Motor neuron (in vitro differentiated cells): Measurements from ENCODE around the gene NUP50. TPM values are rescaled to one million over a fixed set of nuclear protein-coding genes. Genes with fewer than 3 reads are reported as not detected.

ENCODE experiments used
- ATAC-seq, 8 experiments: fragments of 200-7000 bp; cut with Tn5 transposase; replicated peaks in 6 of 8; 2 replicates each; pipeline ENCODE4 v1.8.0; 2021; ENCODE audit warnings: mild to moderate bottlenecking in 8 of 8, moderate library complexity in 8 of 8
- H3K27ac ChIP-seq, 2 donors: fragments of 250-450 bp; sonication (Bioruptor Pico); 2 replicates each; pipeline ENCODE4 v1.9.0; 2021; ENCODE audit warnings: antibody characterized with exemption in 2 of 2, mild to moderate bottlenecking in 2 of 2, moderate library complexity in 1 of 2
- H3K4me1 ChIP-seq, 2 donors: fragments of 250-450 bp; sonication (Bioruptor Pico); replicated peaks in 1 of 2; 2 replicates each; pipeline ENCODE4 v1.6.1; 2021; ENCODE audit warnings: antibody characterized with exemption in 2 of 2, mild to moderate bottlenecking in 2 of 2, moderate library complexity in 1 of 2
- H3K4me3 ChIP-seq, 5 donors: fragments of 250-450 bp; sonication (Bioruptor Pico); 2 replicates each; pipeline ENCODE4 v1.9.0; 2021; ENCODE audit warnings: antibody characterized with exemption in 5 of 5, mild to moderate bottlenecking in 5 of 5, moderate library complexity in 4 of 5
- WGBS, 10 experiments: fragments of 450-650 bp; shearing (Covaris generic); methylation state at CpG; one replicate each; pipeline ENCODE4 v1.0.0; 2022; 5-methylcytosine and 5-hydroxymethylcytosine counted together
- in situ Hi-C, 9 experiments: fragments of 400-800 bp; cut with MboI; loops; one replicate each; pipeline ENCODE4 v1.15.0; 2021; ENCODE audit warnings: low sequenced_read_pairs in 9 of 9, low pct_unique_long_range_greater_than_20kb in 2 of 9; ENCODE audit not compliant: unreplicated experiment in 9 of 9
- total RNA-seq, 8 experiments: library from RNA; unstranded; fragments of 300-600 nt; gene quantifications; 2 replicates each; pipeline versions ENCODE4 v1.2.3 to v1.2.4, GENCODE V29; 2022

NUP50 gene
- total RNA-seq: 10 to 100 TPM; 19.5 to 55.9 (median 29.1) TPM

DNA sequence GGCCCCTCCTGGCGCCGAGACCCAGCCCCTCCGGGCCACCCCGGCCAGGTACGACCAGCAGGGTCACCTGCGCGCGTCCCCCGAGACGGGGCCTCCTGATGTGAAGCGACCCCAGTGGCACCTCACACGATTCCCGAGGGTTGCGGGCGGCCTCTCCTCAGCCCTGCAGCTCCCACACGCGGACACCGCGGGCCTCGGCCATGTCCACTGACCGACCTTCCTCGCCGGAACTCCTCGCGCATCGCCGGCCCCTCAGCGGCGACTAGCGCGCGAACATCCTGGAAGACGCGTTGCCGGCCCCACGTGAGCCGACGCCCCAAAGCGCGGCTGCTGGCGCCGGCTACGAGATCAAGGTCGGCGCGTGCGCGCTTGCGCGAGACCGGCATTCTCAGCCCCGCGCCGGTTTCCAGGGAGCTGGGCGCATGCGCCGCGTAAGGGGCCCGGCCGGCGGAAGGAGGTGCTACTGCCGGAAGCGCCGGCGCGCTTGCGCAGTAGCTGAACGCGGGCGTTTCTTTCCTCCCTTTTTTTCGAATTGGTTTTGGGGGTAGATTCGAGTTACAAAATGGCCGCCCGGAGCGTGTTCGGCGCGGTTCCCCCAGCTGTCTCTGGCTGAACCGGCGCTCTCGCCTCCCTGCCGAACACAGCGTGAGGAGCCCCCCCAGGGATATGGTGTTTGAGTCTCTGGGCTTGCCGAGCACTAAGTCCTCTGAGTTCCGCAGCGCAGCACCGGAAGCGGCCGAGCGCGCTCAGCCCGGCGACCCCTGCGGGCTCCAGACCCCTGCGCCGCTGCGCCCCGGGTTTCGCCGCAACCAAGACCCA, at the start of gene NUP50:
Gene NUP50, plus strand, starts transcription at position 475 of the 819 bp plus-strand sequence. CDS start 4,253 bp downstream, outside the sequence.
- in situ Hi-C loops: no loop called here
- Histone ChIP-seq H3K4me3 (peak within 1 kb of the TSS; percentile 49 to 76 (median 58)), H3K27ac (peak within 1 kb of the TSS; percentile 65 to 78), H3K4me1 (peaks cover 12 to 16% of the 10 kb centered on the region in 2 donors)
- 0 to 8% (median 0%) methylated on average over 1 to 15 of the region's 100 CpGs; no CpG with 5 or more reads in 4 of the 10 experiments for WGBS, 10 experiments
- ATAC-seq: peak; percentile 72 to 89 (median 80)

DNA sequence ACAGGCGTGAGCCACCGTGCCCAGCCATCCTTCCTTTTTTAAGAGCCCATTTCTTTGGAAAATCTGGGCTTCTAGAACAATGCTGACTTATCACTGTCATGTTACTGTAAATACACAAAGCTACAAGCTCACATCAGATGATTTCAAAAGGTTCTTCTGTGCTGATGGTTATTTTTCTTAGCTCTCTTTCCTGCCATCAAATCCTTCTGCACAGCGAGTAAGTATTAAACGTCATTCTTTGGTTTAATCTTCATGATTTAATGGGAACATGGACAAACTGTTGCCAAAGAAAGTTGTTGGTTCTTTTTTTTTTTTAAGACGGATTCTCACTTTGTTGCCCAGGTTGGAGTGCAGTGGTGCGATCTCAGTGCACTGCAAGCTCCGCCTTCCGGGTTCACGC, 43.3 kb upstream of the NUP50 start:
- ATAC-seq: no peak
- Histone ChIP-seq H3K27ac (no peak overlapping the region), H3K4me1 (peaks cover 9 to 14% of the 10 kb centered on the region in 2 donors), H3K4me3 (no peak overlapping the region)
- 68 to 100% (median 90%) methylated on average over 1 to 9 of the region's 9 CpGs; no CpG with 5 or more reads in 1 of the 10 experiments for WGBS, 10 experiments
- in situ Hi-C loops: loop anchor here in 1 of 9 experiments (25.0 kb wide), 1 partner anchor 142 kb away; no protein-coding TSS in a partner anchor

DNA sequence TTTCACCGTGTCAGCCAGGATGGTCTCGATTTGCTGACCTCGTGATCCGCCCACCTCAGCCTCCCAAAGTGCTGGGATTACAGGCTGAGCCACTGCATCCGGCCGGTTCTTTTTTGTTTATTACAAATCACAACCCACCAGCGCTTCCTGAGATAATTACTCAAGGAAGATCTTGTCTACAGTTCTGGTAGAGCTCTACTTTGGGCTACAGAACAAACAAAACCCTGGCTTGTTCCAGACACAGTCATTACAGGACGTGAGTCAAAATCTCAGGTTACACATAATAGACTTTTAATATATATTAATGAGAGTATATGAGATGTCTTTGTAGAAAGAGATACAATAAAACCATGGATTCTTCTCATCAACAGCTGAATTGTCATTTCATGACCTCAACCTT, 42.8 kb upstream of the NUP50 start:
- H3K4me3 ChIP-seq: no peak overlapping the region
- in situ Hi-C loops: loop anchor here in 1 of 9 experiments (25.0 kb wide), 1 partner anchor 141 kb away; no protein-coding TSS in a partner anchor
- WGBS, 10 experiments: 24 to 100% (median 88%) methylated on average over 1 to 7 of the region's 8 CpGs; no CpG with 5 or more reads in 1 of the 10 experiments
- no peak for ATAC-seq
- H3K27ac ChIP-seq: no peak overlapping the region
- peaks cover 13 to 17% of the 10 kb centered on the region in 2 donors for H3K4me1 ChIP-seq

DNA sequence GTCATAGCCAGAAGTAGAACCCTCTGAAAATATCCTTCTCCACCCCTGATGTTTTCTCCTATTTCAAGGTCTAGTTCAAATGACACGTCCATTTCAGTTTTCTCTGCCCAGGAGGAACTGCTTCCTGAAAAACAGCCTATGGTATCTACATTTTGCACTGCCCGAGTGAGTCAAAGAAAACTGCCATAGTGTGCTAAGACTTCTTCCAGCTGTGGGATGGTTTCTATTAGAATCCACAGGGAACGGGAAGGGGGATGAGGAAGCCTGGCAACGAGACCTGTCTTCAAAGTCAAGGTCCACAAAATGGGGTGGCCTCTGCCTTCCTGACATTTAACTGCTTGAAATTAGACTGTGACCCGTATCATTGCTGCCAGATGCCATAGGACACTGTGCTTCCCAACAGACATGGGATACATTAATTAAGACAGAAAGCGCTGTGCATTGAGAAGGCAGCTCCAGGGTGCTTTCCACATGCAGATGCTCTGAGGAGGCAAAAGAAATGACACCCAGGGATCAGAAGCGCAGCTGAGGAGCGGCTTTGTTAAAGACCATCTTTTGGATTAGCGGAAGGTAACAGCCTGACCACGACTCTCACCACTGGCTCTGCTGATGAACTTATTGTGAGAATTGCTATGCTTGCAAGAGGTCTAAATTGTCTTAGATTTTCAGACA, 39.4 kb upstream of the NUP50 start:
- Histone ChIP-seq H3K27ac (no peak overlapping the region), H3K4me3 (no peak overlapping the region), H3K4me1 (peaks cover 13 to 17% of the 10 kb centered on the region in 2 donors)
- in situ Hi-C loops: loop anchor here in 1 of 9 experiments (25.0 kb wide), 1 partner anchor 138 kb away; no protein-coding TSS in a partner anchor
- peak in 2 of 8 experiments; percentile 19 to 34 for ATAC-seq
- WGBS, 10 experiments: 7 to 78% (median 39%) methylated on average over 2 to 9 of the region's 10 CpGs

DNA sequence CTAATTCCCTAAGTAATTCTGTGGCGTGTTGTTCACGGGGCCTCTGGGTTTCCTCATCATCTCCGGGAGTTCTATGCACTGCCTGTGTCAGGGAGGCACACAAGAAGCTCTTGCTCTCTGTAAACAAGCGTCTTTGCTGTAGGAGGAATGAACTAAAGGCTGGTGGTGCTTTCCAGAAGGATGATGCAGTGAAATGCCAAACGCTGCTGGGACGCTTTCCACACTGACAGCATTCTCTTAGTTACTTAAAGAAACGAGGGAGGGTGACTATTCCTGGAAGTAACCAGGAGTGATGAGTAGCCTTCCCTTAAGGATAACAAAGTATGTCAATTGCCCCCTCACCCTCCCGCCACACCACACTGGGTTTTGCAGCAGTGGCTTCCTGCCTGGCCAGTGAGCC, 38.5 kb upstream of the NUP50 start:
- Histone ChIP-seq H3K4me1 (peaks cover 13 to 17% of the 10 kb centered on the region in 2 donors), H3K4me3 (no peak overlapping the region), H3K27ac (no peak overlapping the region)
- WGBS, 10 experiments: 0 to 41% (median 18%) methylated on average over 3 to 7 of the region's 8 CpGs; no CpG with 5 or more reads in 4 of the 10 experiments
- ATAC-seq: peak; percentile 38 to 96 (median 64)
- in situ Hi-C loops: no loop called here

GRCh38 chr22:45127866-45128265, 35.9 kb upstream of the NUP50 start:
- no peak overlapping the region for H3K27ac ChIP-seq
- 0 to 100% (median 67%) methylated on average over 1 to 3 of the region's 3 CpGs; no CpG with 5 or more reads in 3 of the 10 experiments for WGBS, 10 experiments
- H3K4me1 ChIP-seq: peaks cover 13 to 17% of the 10 kb centered on the region in 2 donors
- ATAC-seq: no peak
- in situ Hi-C loops: no loop called here
- no peak overlapping the region for H3K4me3 ChIP-seq

GRCh38 chr22:45129703-45130524, 33.8 kb upstream of the NUP50 start:
- ATAC-seq: no peak
- Histone ChIP-seq H3K4me1 (peaks cover 8 to 9% of the 10 kb centered on the region in 2 donors), H3K27ac (no peak overlapping the region), H3K4me3 (no peak overlapping the region)
- WGBS, 10 experiments: 56 to 91% (median 68%) methylated on average over 6 to 12 of the region's 14 CpGs
- in situ Hi-C loops: no loop called here

DNA sequence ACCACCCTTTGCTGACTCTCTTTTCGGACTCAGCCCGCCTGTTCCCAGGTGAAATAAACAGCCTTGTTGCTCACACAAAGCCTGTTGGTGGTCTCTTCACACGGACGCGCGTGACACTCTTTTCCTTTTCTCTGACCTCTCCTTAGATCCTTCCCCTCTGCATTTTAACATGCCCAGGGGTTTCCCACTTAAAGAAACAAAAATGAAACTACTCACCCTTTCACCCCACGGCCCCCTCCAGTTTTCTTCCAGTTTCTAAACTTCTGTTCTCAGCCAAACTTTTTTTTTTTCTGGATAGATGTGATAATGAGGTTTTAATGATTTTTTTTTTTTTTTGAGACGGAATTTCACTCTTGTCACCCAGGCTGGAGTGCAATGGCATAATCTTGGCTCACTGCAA, 32.8 kb upstream of the NUP50 start:
- Histone ChIP-seq H3K4me1 (no peaks in the 10 kb centered on the region), H3K27ac (no peak overlapping the region), H3K4me3 (no peak overlapping the region)
- WGBS, 10 experiments: 60 to 100% (median 84%) methylated on average over 1 to 8 of the region's 8 CpGs; no CpG with 5 or more reads in 1 of the 10 experiments
- ATAC-seq: no peak
- in situ Hi-C loops: no loop called here

DNA sequence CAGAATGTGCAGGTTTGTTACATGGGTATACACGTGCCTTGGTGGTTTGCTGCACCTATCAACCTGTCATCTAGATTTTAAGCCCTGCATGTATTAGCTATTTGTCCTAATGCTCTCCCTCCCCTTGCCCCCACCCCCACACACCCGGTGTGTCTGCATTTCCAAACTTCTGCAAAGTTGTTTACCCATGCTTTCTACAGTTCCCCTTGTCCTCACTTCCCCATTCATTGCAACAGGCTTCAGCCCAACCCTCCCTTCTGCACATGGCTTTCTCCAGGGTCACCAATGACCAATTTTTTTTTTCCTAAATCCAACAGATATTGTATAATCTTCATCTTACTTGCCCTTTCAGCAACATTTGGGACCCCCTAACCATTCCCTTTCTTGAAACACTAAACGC, 32.0 kb upstream of the NUP50 start:
- H3K4me3 ChIP-seq: no peak overlapping the region
- no peak for ATAC-seq
- no peaks in the 10 kb centered on the region for H3K4me1 ChIP-seq
- no peak overlapping the region for H3K27ac ChIP-seq
- 56 to 100% (median 85%) methylated on average over 1 to 3 of the region's 3 CpGs for WGBS, 10 experiments
- in situ Hi-C loops: no loop called here

- in situ Hi-C loops: no loop called here
- Histone ChIP-seq H3K4me3 (no peak overlapping the region), H3K4me1 (no peaks in the 10 kb centered on the region), H3K27ac (no peak overlapping the region)
- no peak for ATAC-seq
- 67 to 100% (median 97%) methylated on average over 1 to 4 of the region's 5 CpGs; no CpG with 5 or more reads in 2 of the 10 experiments for WGBS, 10 experiments
Measured at GRCh38 chr22:45134313-45134712, 29.4 kb upstream of the NUP50 start.

DNA sequence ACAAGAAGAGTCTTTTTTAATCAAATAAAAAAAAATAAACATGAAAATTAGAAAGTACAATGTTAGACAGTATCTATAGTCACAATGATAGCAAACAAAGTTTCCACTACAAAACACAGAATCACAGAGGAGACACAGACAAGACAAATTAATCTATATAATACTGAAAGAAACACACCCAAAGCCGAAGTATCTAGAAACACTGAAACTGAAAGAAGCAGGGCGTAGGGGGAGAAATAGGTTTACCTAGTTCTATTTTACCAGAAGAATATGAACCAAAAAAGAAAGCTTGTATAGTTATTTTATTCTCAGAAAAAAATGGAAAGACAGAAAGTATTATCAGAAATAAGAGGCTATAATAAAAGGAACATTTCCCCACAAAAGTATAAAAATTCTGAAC, 27.1 kb upstream of the NUP50 start:
- Histone ChIP-seq H3K4me1 (no peaks in the 10 kb centered on the region), H3K4me3 (no peak overlapping the region), H3K27ac (no peak overlapping the region)
- in situ Hi-C loops: no loop called here
- no peak for ATAC-seq
- WGBS, 10 experiments: 86 to 100% (median 92%) methylated on average over 1 to 2 of the region's 2 CpGs; no CpG with 5 or more reads in 1 of the 10 experiments

- no peak overlapping the region for H3K27ac ChIP-seq
- no peak for ATAC-seq
- no peak overlapping the region for H3K4me3 ChIP-seq
- in situ Hi-C loops: no loop called here
- WGBS, 10 experiments: 82 to 100% (median 89%) methylated on average over 1 to 6 of the region's 6 CpGs
- H3K4me1 ChIP-seq: no peaks in the 10 kb centered on the region
Measured at GRCh38 chr22:45139693-45140092, 24.0 kb upstream of the NUP50 start.
